Measurements from ENCODE around the gene MT2A. TPM values are rescaled to one million over a fixed set of nuclear protein-coding genes. Genes with fewer than 3 reads are reported as not detected.

MT2A gene
- total RNA-seq (ENCODE audit: low replicate concordance) = 37.4 and 62.2 TPM in 2 replicates

DNA sequence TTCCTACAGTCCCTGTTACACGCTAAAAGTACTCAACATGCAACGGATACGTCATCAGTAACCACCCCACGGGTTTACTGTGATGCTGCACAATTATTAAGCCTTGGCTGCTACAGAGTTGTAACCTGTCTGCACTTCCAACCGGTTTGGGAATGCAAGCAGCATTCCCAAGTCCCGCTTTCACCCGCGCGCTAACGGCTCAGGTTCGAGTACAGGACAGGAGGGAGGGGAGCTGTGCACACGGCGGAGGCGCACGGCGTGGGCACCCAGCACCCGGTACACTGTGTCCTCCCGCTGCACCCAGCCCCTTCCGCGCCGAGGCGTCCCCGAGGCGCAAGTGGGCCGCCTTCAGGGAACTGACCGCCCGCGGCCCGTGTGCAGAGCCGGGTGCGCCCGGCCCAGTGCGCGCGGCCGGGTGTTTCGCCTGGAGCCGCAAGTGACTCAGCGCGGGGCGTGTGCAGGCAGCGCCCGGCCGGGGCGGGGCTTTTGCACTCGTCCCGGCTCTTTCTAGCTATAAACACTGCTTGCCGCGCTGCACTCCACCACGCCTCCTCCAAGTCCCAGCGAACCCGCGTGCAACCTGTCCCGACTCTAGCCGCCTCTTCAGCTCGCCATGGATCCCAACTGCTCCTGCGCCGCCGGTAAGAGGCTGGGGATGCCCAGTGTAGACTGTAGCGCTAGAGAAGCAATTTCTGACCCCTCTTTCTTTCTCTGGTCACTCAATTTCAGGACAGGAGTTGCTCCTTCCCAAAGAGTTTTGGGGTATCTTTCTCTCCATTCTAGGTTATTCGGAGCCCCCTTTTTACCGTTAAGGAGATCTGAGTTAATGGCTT is at the start of gene MT2A:
TSS of gene MT2A (plus strand) at position 542 of the 833 bp plus-strand sequence. CDS start at position 614, 72 bp downstream.

DNA sequence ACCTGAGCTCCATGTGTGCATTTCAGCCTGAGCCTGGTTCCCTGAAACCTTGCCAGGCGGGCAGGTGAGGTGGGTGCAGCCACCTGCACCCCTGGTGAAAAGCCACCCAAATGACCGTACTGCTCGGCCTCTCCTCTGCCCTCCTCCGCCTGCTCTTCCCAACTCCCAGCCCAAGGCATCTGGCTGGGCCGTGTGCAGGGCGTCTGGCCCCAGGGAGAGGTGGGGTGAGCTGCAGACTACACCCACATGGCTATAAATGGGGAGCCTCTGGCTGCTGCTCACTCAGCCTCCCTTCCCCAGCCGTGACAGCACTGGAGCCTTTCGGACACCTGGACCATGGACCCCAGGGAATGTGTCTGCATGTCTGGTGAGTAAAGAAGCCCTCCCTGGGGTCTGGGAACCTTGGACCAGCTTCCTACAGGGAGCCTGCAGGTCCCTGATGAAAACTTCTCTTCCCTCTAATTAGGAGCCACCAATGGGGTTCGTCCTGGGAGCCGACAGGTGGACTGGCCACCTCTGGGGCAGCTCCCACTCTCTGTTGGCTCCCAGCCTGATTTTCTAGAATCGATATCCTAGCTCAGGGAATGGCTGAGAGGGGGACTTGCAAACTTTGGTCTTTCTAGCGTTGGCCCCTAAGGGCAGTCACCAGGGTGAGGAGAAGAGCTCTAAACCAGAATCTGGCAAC is 43.4 kb upstream of the MT2A start, which contains the start of gene MT4:
TSS of gene MT4 (plus strand) at position 281 of the 685 bp plus-strand sequence. CDS start at position 337, 56 bp downstream.

GRCh38 chr16:56589141-56590039 is 19.0 kb upstream of the MT2A start, which contains the start of gene MT3:
TSS of gene MT3 (plus strand) at chr16:56589528. CDS start at chr16:56589591, 63 bp downstream.

GRCh38 chr16:56625140-56625942 is 17.0 kb downstream of the MT2A start, which contains the start of gene MT1E:
TSS of gene MT1E (plus strand) at chr16:56625781. CDS start at chr16:56625852, 71 bp downstream.

GRCh38 chr16:56632156-56632847 is 23.9 kb downstream of the MT2A start, which contains the start of gene MT1M:
TSS of gene MT1M (plus strand) at chr16:56632659. CDS start at chr16:56632732, 73 bp downstream.

DNA sequence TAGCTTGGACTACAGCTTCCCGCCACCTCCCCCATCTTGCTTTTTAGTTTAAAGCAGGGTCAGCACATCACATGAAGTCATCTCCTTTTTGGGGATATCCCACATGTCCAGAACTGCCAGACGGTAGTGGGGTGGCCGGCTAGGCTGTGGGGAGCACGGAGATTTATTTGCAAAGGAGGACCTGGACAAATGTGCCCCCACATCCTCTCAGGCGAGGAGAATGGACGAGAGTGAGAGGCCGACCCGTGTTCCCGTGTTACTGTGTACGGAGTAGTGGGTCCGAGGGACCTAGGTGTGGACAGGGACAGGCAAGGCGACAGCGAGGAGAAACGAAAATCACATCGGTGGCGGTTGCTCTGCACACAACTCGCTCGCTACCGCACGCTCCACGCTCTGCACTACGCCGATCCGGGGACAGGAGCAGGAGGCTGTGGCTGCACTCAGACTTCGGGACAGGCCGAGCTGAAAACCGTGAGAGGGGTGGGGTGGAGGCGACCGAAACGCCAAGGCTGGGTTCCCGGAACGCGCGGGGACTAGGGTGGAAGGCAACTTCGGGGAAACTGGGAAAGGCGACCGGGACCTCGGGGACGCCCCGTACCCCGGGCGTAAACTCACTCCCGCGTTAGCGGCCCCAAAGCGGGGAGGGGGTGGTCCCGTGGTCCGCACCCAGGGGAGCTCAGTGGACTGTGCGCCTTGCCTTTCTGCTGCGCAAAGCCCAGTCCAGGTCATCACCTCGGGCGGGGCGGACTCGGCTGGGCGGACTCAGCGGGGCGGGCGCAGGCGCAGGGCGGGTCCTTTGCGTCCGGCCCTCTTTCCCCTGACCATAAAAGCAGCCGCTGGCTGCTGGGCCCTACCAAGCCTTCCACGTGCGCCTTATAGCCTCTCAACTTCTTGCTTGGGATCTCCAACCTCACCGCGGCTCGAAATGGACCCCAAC is 29.7 kb downstream of the MT2A start, which contains the start of gene MT1A:
TSS of gene MT1A (plus strand) at position 853 of the 937 bp plus-strand sequence. CDS start at position 926, 73 bp downstream.

GRCh38 chr16:56651586-56651985 is 43.2 kb downstream of the MT2A start, which contains the start of gene MT1B:
TSS of gene MT1B (plus strand) at chr16:56651886. CDS start at chr16:56651954, 68 bp downstream.

GRCh38 chr16:56657555-56658326 is 49.4 kb downstream of the MT2A start, which contains the start of gene MT1F:
TSS of gene MT1F (plus strand) at chr16:56657959. CDS start at chr16:56658059, 100 bp downstream.

Other genes starting within 250 kb of the MT2A start
- 204 and 465 TPM in 2 replicates for gene AMFR, start 183.0 kb upstream of the MT2A start, total RNA-seq (ENCODE audit: low replicate concordance)
- 44.2 and 51.2 TPM in 2 replicates for gene NUDT21, start 157.3 kb upstream of the MT2A start, total RNA-seq (ENCODE audit: low replicate concordance)
- 27.1 and 92.2 TPM in 2 replicates for gene OGFOD1, start 157.0 kb upstream of the MT2A start, total RNA-seq (ENCODE audit: low replicate concordance)
- 39.0 and 91.0 TPM in 2 replicates for gene BBS2, start 88.6 kb upstream of the MT2A start, total RNA-seq (ENCODE audit: low replicate concordance)
- gene MT4, start 43.5 kb upstream of the MT2A start, total RNA-seq (ENCODE audit: low replicate concordance) = not detected in 2 replicates
- 0.70 TPM in 1 of 2 replicates, not detected in the other for gene MT3, start 19.1 kb upstream of the MT2A start, total RNA-seq (ENCODE audit: low replicate concordance)
- 147 and 148 TPM in 2 replicates for gene MT1E, start 17.2 kb downstream of the MT2A start, total RNA-seq (ENCODE audit: low replicate concordance)
- 2.0 and 9.5 TPM in 2 replicates for gene MT1M, start 24.1 kb downstream of the MT2A start, total RNA-seq (ENCODE audit: low replicate concordance)
- gene MT1A, start 30.1 kb downstream of the MT2A start, total RNA-seq (ENCODE audit: low replicate concordance) = 1.7 TPM in 1 of 2 replicates, not detected in the other
- not detected in 2 replicates for gene MT1B, start 43.3 kb downstream of the MT2A start, total RNA-seq (ENCODE audit: low replicate concordance)
- gene MT1F, start 49.4 kb downstream of the MT2A start, total RNA-seq (ENCODE audit: low replicate concordance) = 1.2 TPM in 1 of 2 replicates, not detected in the other
- not detected in 2 replicates for gene MT1G, start 59.5 kb downstream of the MT2A start, total RNA-seq (ENCODE audit: low replicate concordance)
- gene MT1H, start 61.2 kb downstream of the MT2A start, total RNA-seq (ENCODE audit: low replicate concordance) = not detected in 2 replicates
- gene MT1X, start 73.9 kb downstream of the MT2A start, total RNA-seq (ENCODE audit: low replicate concordance) = 19.2 and 55.7 TPM in 2 replicates
- 42.6 and 72.0 TPM in 2 replicates for gene NUP93, start 121.5 kb downstream of the MT2A start, total RNA-seq (ENCODE audit: low replicate concordance)

All from smooth muscle cell of the coronary artery (primary cell).